Tongue (tissue), 2 donors: Measurements from ENCODE around the gene MYBBP1A. TPM values are rescaled to one million over a fixed set of nuclear protein-coding genes. Genes with fewer than 3 reads are reported as not detected.

Experiments used
- DNase-seq: peaks from one replicate; pipeline ENCODE4 v3.0.0-alpha.2; 2015
- total RNA-seq: library from RNA; depleted of rRNA; stranded (reverse); fragments of >200 nt; gene quantifications from one replicate; pipeline ENCODE4 v1.2.3, GENCODE V29; 2014

The MYBBP1A gene
- total RNA-seq, 1 donor from 2014 or later, result 25.7 TPM

DNA sequence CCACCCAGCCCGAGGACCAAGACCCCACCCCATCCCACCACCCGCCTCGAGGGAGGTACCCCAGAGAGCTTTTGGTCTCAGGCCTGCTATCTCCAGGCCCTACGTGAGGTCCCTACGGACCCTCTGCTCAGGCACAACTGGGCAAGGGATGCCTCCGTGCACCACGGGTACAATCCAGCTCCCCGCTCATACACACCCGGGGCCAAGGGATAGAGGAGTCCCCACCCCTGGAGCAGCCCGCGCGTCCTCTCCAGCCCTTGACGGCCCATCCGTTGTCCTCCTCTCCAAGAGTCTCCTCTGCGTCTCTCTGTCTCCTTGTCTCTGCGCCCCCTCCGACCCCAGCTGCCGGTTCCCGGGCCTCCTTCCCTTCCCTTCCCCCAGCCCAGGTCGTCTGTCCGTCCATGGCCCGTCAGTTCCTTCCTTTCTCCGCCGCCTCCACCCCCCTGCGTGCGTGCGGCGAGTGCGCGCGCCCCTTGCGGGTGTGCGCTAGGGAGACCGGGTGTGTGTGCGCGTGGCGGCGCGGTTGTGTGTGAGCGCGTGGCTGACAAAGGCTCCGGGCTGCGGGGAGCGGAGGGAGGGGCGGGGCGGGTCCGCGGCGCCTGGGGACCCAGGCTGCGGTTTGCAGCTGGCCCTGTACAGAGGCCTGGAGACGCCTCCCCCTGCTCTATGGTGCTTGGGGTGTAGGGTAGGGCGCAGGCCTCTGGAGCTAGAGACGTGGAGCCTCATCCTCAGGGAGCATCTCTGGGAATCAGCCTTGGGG is 55.6 kb downstream of the MYBBP1A start:
- peak; percentile 23 for DNase-seq

- peak; percentile 77 for DNase-seq
Observed at GRCh38 chr17:4498461-4499397, 56.5 kb downstream of the MYBBP1A start, which contains the start of gene SPNS2. Gene SPNS2, plus strand, starts transcription at chr17:4498881. Its CDS starts 167 bp downstream, at chr17:4499048.

- no peak for DNase-seq
Observed at GRCh38 chr17:4497101-4497824, 57.9 kb downstream of the MYBBP1A start.

DNA sequence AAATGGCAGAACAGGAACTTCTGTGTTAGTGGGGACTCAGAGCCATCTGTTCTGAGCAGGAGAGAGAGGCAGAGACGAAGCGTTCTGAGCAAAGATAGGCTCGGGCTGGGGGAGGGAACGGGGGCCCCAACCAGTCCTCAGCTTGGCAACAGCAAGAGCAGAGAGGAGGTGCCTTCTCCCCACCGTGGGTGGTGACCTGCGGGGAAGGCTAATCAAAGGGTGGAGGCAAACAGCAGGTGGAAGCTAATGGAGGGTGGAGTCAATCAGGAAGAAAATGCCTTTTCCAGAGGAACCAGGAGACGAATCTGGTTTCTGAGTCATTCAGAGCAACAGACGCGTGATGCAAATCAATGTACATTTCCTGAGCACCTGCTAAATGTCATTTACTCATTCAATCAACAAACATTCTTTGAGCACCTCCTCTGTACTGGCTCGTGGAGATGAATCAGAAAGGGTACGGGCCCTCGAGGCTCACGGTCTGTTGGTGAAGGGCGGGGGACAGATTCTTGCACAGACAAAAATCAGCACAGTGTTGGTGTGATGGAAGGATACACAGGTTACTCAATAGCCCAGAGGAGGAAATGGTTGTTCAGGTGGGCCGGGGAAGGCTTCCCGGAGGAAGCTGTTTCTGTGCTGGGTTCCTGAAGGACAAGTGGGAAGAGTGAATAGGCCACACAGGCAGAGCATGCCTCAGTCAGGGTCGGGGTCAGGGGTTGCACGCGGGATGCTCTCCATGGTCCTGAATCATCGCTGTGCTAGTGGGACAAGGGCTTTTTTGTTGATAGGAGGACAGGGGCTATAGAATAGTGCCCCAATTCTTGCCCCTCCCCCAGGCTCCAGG is 62.2 kb downstream of the MYBBP1A start:
- DNase-seq, result peak; percentile 71

GRCh38 chr17:4490637-4491061 is 64.5 kb downstream of the MYBBP1A start:
- DNase-seq, result no peak

- DNase-seq, result no peak
Observed at GRCh38 chr17:4490109-4490591, 65.0 kb downstream of the MYBBP1A start.

- DNase-seq, result no peak
Observed at GRCh38 chr17:4488989-4489595, 66.1 kb downstream of the MYBBP1A start.

Other genes with a start within 250 kb of the MYBBP1A start
- 70.6 TPM for gene UBE2G1, start 188.7 kb downstream of the MYBBP1A start, total RNA-seq
- 1.1 TPM for gene SPNS3, start 121.4 kb downstream of the MYBBP1A start, total RNA-seq
- gene SPNS2, start 56.5 kb downstream of the MYBBP1A start, total RNA-seq, result 19.9 TPM
- 10.5 TPM for gene GGT6, start 5.2 kb upstream of the MYBBP1A start, total RNA-seq
- gene SMTNL2, start 29.1 kb upstream of the MYBBP1A start, total RNA-seq, result 174 TPM
- gene ALOX15, start 86.3 kb upstream of the MYBBP1A start, total RNA-seq, result 0.31 TPM
- 43.6 TPM for gene PELP1, start 148.8 kb upstream of the MYBBP1A start, total RNA-seq
- gene ARRB2, start 155.2 kb upstream of the MYBBP1A start, total RNA-seq, result 14.6 TPM
- gene MED11, start 176.0 kb upstream of the MYBBP1A start, total RNA-seq, result 14.9 TPM
- not detected for gene ZMYND15, start 184.4 kb upstream of the MYBBP1A start, total RNA-seq
- gene CXCL16, start 184.5 kb upstream of the MYBBP1A start, total RNA-seq, result 4.8 TPM
- not detected for gene TM4SF5, start 216.5 kb upstream of the MYBBP1A start, total RNA-seq
- gene VMO1, start 231.0 kb upstream of the MYBBP1A start, total RNA-seq, result 13.1 TPM
- gene GLTPD2, start 233.6 kb upstream of the MYBBP1A start, total RNA-seq, result not detected
- 79.1 TPM for gene PSMB6, start 240.8 kb upstream of the MYBBP1A start, total RNA-seq